ENCODE measurements around the gene ZNRF4.

Gene ZNRF4

GRCh38 chr19:5440299-5440698 is 14.9 kb upstream of the ZNRF4 start:
- no peaks in the 10 kb centered on the region for H3K36me3 ChIP-seq (ENCODE audit: insufficient read depth, low read length)
- no peaks in the 10 kb centered on the region for H3K9me3 ChIP-seq (ENCODE audit: insufficient read depth, low read depth, low read length)
- no peaks in the 10 kb centered on the region for H3K9me2 ChIP-seq (replicated peaks; ENCODE audit: low read depth, low read length)
- H3K4me2 ChIP-seq (ENCODE audit: low read depth, low read length, poor library complexity, severe bottlenecking), result no peak overlapping the region
- H3K4me1 ChIP-seq (ENCODE audit: insufficient read depth, low read length, poor library complexity, severe bottlenecking), result no peaks in the 10 kb centered on the region
- H3K27me3 ChIP-seq (ENCODE audit: insufficient read depth, low read length, poor library complexity, severe bottlenecking), result no peaks in the 10 kb centered on the region
- H3K9ac ChIP-seq (ENCODE audit: low read depth, low read length, poor library complexity, severe bottlenecking), result no peak overlapping the region
- H3K4me3 ChIP-seq (ENCODE audit: low read length, poor library complexity, severe bottlenecking), result no peak overlapping the region
- TF ChIP-seq CTCF (conservative IDR thresholded peaks at IDR 0.05; ENCODE audit: low read length), result no peak
- TF ChIP-seq EZH2phosphoT487 (IDR thresholded peaks at IDR 0.05; ENCODE audit: borderline replicate concordance), result no peak
- H3F3A ChIP-seq (ENCODE audit: low read depth), result no peaks in the 10 kb centered on the region
- H3K79me2 ChIP-seq (ENCODE audit: insufficient read depth, low read length), result no peaks in the 10 kb centered on the region
- H2AFZ ChIP-seq (ENCODE audit: low read length), result no peak overlapping the region
- H4K20me1 ChIP-seq (ENCODE audit: insufficient read depth, low read length, poor library complexity, severe bottlenecking), result no peaks in the 10 kb centered on the region

- H3K4me3 ChIP-seq (ENCODE audit: low read length, poor library complexity, severe bottlenecking), result no peak overlapping the region
- no peaks in the 10 kb centered on the region for H3F3A ChIP-seq (ENCODE audit: low read depth)
- H3K79me2 ChIP-seq (ENCODE audit: insufficient read depth, low read length), result no peaks in the 10 kb centered on the region
- H4K20me1 ChIP-seq (ENCODE audit: insufficient read depth, low read length, poor library complexity, severe bottlenecking), result no peaks in the 10 kb centered on the region
- no peaks in the 10 kb centered on the region for H3K36me3 ChIP-seq (ENCODE audit: insufficient read depth, low read length)
- H2AFZ ChIP-seq (ENCODE audit: low read length), result no peak overlapping the region
- no peak overlapping the region for H3K4me2 ChIP-seq (ENCODE audit: low read depth, low read length, poor library complexity, severe bottlenecking)
- no peaks in the 10 kb centered on the region for H3K9me2 ChIP-seq (replicated peaks; ENCODE audit: low read depth, low read length)
- no peak for TF ChIP-seq CTCF (conservative IDR thresholded peaks at IDR 0.05; ENCODE audit: low read length)
- no peak for TF ChIP-seq EZH2phosphoT487 (IDR thresholded peaks at IDR 0.05; ENCODE audit: borderline replicate concordance)
- H3K4me1 ChIP-seq (ENCODE audit: insufficient read depth, low read length, poor library complexity, severe bottlenecking), result no peaks in the 10 kb centered on the region
- no peaks in the 10 kb centered on the region for H3K9me3 ChIP-seq (ENCODE audit: insufficient read depth, low read depth, low read length)
- no peak overlapping the region for H3K9ac ChIP-seq (ENCODE audit: low read depth, low read length, poor library complexity, severe bottlenecking)
- H3K27me3 ChIP-seq (ENCODE audit: insufficient read depth, low read length, poor library complexity, severe bottlenecking), result no peaks in the 10 kb centered on the region
These were observed 11.5 kb upstream of the ZNRF4 start for GRCh38 chr19:5443723-5444122.

GRCh38 chr19:5444431-5444830 is 10.8 kb upstream of the ZNRF4 start:
- Histone ChIP-seq H3K9me2 (replicated peaks; ENCODE audit: low read depth, low read length) (no peaks in the 10 kb centered on the region), H3K4me1 (ENCODE audit: insufficient read depth, low read length, poor library complexity, severe bottlenecking) (no peaks in the 10 kb centered on the region), H3K9me3 (ENCODE audit: insufficient read depth, low read depth, low read length) (no peaks in the 10 kb centered on the region), H3F3A (ENCODE audit: low read depth) (no peaks in the 10 kb centered on the region), H3K27me3 (ENCODE audit: insufficient read depth, low read length, poor library complexity, severe bottlenecking) (no peaks in the 10 kb centered on the region), H3K9ac (ENCODE audit: low read depth, low read length, poor library complexity, severe bottlenecking) (no peak overlapping the region), H3K79me2 (ENCODE audit: insufficient read depth, low read length) (no peaks in the 10 kb centered on the region), H3K4me2 (ENCODE audit: low read depth, low read length, poor library complexity, severe bottlenecking) (no peak overlapping the region), H4K20me1 (ENCODE audit: insufficient read depth, low read length, poor library complexity, severe bottlenecking) (no peaks in the 10 kb centered on the region), H3K4me3 (ENCODE audit: low read length, poor library complexity, severe bottlenecking) (no peak overlapping the region), H3K36me3 (ENCODE audit: insufficient read depth, low read length) (no peaks in the 10 kb centered on the region), H2AFZ (ENCODE audit: low read length) (no peak overlapping the region)
- TF ChIP-seq EZH2phosphoT487 (IDR thresholded peaks at IDR 0.05; ENCODE audit: borderline replicate concordance) (no peak), CTCF (conservative IDR thresholded peaks at IDR 0.05; ENCODE audit: low read length) (no peak)
